ENCODE results near the gene ZDBF2. TPM values are rescaled to one million over a fixed set of nuclear protein-coding genes. Genes with fewer than 3 reads are reported as not detected.
A peak's percentile ranks its signal among the peaks of the same experiment; 100 is the strongest.

ZDBF2 gene
- total RNA-seq, 6 donors from 2014 or later: 2.2 to 11.7 (median 6.2) TPM

DNA sequence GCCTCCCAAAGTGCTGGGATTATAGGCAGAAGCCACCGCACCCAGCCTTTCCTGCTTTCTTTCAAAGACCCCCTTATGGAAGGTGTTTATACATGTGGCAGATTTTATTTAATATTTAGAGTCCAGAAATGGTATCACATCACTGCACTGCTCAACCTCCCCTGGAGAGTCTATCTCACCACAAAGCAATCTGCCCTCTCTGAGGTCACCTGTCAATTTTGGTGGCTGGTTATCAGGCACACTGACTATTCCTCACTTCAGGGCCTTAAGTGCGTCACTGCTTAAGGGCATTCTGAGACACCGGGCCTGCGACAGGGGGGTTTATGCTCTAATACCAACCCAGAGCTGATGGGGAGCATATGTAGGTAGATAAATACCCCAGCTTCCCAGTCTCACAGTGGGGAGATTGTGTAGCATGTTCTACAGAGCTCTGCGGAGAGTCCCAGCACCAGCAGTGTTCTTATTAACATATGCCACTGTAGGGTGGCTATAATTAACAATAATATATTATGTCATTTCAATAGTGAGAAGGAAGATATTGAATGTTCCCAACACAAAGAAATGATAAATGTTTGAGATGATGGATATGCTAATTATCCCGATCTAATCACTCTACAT, 42.7 kb upstream of the ZDBF2 start:
- ATAC-seq (ENCODE audit: low FRiP score in 2 of 2) (no peak), DNase-seq (no peak)
- TF ChIP-seq POLR2AphosphoS5 (IDR thresholded peaks at IDR 0.05): no peak
- no peak for TF ChIP-seq POLR2A (IDR thresholded peaks at IDR 0.05)
- TF ChIP-seq, protein P1, sequence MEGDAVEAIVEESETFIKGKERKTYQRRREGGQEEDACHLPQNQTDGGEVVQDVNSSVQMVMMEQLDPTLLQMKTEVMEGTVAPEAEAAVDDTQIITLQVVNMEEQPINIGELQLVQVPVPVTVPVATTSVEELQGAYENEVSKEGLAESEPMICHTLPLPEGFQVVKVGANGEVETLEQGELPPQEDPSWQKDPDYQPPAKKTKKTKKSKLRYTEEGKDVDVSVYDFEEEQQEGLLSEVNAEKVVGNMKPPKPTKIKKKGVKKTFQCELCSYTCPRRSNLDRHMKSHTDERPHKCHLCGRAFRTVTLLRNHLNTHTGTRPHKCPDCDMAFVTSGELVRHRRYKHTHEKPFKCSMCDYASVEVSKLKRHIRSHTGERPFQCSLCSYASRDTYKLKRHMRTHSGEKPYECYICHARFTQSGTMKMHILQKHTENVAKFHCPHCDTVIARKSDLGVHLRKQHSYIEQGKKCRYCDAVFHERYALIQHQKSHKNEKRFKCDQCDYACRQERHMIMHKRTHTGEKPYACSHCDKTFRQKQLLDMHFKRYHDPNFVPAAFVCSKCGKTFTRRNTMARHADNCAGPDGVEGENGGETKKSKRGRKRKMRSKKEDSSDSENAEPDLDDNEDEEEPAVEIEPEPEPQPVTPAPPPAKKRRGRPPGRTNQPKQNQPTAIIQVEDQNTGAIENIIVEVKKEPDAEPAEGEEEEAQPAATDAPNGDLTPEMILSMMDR (IDR thresholded peaks at IDR 0.05): no peak
- TF ChIP-seq EP300 (IDR thresholded peaks at IDR 0.05): no peak
- no peaks in the 10 kb centered on the region for H3K4me1 ChIP-seq
- H3K27me3 ChIP-seq: no peaks in the 10 kb centered on the region
- 87 to 90% methylated on average over 6 of the region's 6 CpGs for WGBS, 2 donors
- no peak overlapping the region for H3K4me3 ChIP-seq
- no peaks in the 10 kb centered on the region for H3K9me3 ChIP-seq
- no peak overlapping the region for H3K27ac ChIP-seq
- no peaks in the 10 kb centered on the region for H3K36me3 ChIP-seq

DNA sequence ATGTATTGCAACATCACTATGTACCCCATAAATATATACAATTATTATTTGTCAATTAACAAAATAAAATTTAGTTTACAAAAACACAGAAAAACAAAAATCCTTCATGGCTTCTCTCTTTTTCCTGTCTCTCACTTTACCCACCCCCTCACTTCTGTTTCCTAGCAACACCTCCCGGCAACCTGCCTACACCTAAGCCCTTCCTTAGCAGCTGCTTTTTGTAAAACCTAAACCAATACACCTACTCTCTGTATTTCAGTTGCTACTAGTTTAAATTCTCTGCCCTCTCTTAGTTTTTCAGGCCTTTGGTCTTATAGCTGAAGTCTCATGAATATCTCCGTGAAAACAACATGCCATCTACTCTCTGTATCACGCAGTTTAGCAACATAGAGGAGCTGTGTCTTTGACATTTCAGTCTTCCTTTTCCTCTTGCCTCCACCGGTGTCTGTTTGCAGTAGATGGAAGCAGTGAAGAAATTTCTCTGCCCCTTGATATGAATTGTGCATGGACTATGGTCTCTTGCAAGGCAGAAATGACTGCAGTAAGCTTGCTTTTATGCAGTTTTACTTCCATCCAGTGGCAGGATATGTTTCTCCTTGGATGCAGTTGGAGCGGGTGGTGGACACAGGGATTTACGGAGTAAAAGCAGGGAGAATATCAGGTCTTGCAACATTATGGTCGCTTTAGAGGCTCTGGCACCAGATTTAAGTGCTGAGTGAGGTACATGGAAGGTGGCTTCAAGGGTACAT, 42.0 kb upstream of the ZDBF2 start:
- DNase-seq (no peak), ATAC-seq (ENCODE audit: low FRiP score in 2 of 2) (peak in 1 of 2 donors; percentile 6)
- Histone ChIP-seq H3K27ac (no peak overlapping the region), H3K36me3 (no peaks in the 10 kb centered on the region), H3K4me1 (no peaks in the 10 kb centered on the region), H3K9me3 (no peaks in the 10 kb centered on the region), H3K4me3 (no peak overlapping the region), H3K27me3 (no peaks in the 10 kb centered on the region)
- 59 to 70% methylated on average over 7 of the region's 7 CpGs for WGBS, 2 donors
- TF ChIP-seq, protein P1 (IDR thresholded peaks at IDR 0.05): no peak
- TF ChIP-seq EP300 (IDR thresholded peaks at IDR 0.05) (no peak), POLR2AphosphoS5 (IDR thresholded peaks at IDR 0.05) (no peak), POLR2A (IDR thresholded peaks at IDR 0.05) (no peak)

DNA sequence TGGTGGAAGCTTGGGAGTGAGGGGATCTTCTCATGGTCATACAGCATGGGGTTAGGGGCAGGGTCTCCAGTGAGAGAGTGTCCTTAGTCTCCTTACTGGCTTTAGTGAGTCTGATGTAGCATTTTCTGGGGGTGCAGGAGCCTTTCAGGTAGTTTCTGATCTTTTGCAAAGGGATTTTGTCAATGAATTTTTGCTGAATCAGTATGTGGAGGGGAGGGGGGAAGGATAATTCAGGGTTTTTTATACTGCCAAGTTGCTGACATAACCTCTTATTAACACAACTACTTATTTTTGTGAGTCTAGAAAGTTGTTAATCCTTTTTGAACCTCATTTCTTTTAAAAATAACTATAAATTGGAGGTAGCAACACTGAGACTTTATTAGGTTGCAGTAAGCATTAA, 35.3 kb upstream of the ZDBF2 start:
- H3K36me3 ChIP-seq: no peaks in the 10 kb centered on the region
- DNase-seq (no peak), ATAC-seq (ENCODE audit: low FRiP score in 2 of 2) (no peak)
- no peaks in the 10 kb centered on the region for H3K27me3 ChIP-seq
- H3K4me3 ChIP-seq: no peak overlapping the region
- H3K27ac ChIP-seq: no peak overlapping the region
- H3K9me3 ChIP-seq: no peaks in the 10 kb centered on the region
- no peak for TF ChIP-seq EP300 (IDR thresholded peaks at IDR 0.05)
- no peak for TF ChIP-seq POLR2AphosphoS5 (IDR thresholded peaks at IDR 0.05)
- TF ChIP-seq POLR2A (IDR thresholded peaks at IDR 0.05): no peak
- TF ChIP-seq, protein P1 (IDR thresholded peaks at IDR 0.05): no peak
- H3K4me1 ChIP-seq: no peaks in the 10 kb centered on the region

DNA sequence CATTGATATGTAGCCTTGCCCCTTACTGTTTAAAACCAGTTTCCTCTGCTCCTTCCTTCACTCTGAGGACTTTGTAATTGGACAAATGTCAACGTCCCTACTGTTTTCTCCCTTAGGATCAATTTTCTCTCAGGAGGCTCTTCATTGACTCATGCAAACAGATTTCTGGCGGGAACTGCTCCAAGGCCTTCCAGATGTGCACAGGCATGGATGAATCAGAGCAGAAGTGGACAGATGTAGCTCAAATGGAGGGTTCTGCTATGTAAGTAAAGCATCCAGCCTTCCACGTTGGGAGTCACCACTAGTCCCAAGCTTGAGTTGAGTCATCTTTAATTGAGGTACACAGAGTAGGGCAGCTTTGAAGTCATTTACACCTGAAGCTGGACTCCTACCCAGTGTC, 34.1 kb upstream of the ZDBF2 start:
- no peak overlapping the region for H3K4me3 ChIP-seq
- no peaks in the 10 kb centered on the region for H3K27me3 ChIP-seq
- no peaks in the 10 kb centered on the region for H3K36me3 ChIP-seq
- DNase-seq: no peak
- peak in 1 of 2 donors; percentile 28 for ATAC-seq (ENCODE audit: low FRiP score in 2 of 2)
- no peaks in the 10 kb centered on the region for H3K9me3 ChIP-seq
- no peak overlapping the region for H3K27ac ChIP-seq
- peaks cover 0 to 2% (median 0%) of the 10 kb centered on the region in 4 donors for H3K4me1 ChIP-seq
- TF ChIP-seq POLR2AphosphoS5 (IDR thresholded peaks at IDR 0.05): no peak
- TF ChIP-seq POLR2A (IDR thresholded peaks at IDR 0.05): no peak
- 59 to 60% methylated on average over 3 of the region's 3 CpGs for WGBS, 2 donors

DNA sequence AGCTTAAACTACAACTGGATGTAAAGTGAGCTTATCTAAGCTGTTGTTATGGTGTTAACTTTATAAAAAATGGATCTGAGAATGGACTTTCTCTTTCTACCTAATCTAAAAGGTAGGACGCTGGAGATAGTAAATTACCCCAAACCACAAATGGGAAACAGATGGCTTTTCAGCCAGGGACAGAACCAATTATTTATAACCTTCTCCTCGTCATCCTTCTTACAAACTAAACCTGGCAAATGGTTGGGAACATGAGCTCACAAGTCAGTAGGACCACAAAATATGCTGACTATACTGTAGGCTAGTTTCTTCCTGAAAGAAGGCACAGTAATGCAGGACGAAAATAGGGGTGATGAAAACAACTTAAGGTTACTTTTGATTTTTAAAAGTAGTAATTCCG, 32.7 kb upstream of the ZDBF2 start:
- no peaks in the 10 kb centered on the region for H3K36me3 ChIP-seq
- WGBS, 2 donors: 54% methylated on average over 4 of the region's 4 CpGs

More for the DNA sequence above, 32.7 kb upstream of the ZDBF2 start:
- TF ChIP-seq POLR2A (IDR thresholded peaks at IDR 0.05) (no peak), POLR2AphosphoS5 (IDR thresholded peaks at IDR 0.05) (no peak), EP300 (IDR thresholded peaks at IDR 0.05) (no peak)
- TF ChIP-seq, protein P1 (IDR thresholded peaks at IDR 0.05): no peak
- no peaks in the 10 kb centered on the region for H3K9me3 ChIP-seq
- H3K4me1 ChIP-seq: peaks cover 0 to 7% (median 1%) of the 10 kb centered on the region in 4 donors
- H3K27ac ChIP-seq: no peak overlapping the region
- H3K27me3 ChIP-seq: no peaks in the 10 kb centered on the region
- ATAC-seq (ENCODE audit: low FRiP score in 2 of 2) (peak in 1 of 2 donors; percentile 32), DNase-seq (no peak)
- H3K4me3 ChIP-seq: no peak overlapping the region

Measured in upper lobe of left lung (tissue), 6 donors.